Posterior vena cava (tissue), 2 donors: Measurements from ENCODE around the gene WDFY4. TPM values are rescaled to one million over a fixed set of nuclear protein-coding genes. Genes with fewer than 3 reads are reported as not detected.

Experiments used
- DNase-seq: peaks from one replicate; pipeline ENCODE4 v3.0.0-alpha.2; 2020; ENCODE audit warnings: low spot score
- intact Hi-C, 2 donors: fragments of 100-400 bp; cut with DNase I; formaldehyde crosslinking; loops; one replicate each; pipeline versions ENCODE4 v1.14.1 to v1.14.2; 2022 to 2023
- total RNA-seq, 2 donors: library from RNA; stranded (reverse); fragmentation: NEBNext Ultra II Directional; extraction: Animal tissue kit (Norgen Biotek cat#: 25700); gene quantifications; one replicate each; pipeline ENCODE4 v1.2.1, GENCODE V29; 2021
- donor health status: DM: yes; HTN: yes; CAD: no.
- donor health status: DM: yes; HTN: yes; CAD: no.

Gene WDFY4
- total RNA-seq, 2 donors from 2014 or later: 6.8 to 13.2 TPM

- no peak for DNase-seq
Measured at GRCh38 chr10:48700493-48700892, 15.8 kb downstream of the WDFY4 start.

DNA sequence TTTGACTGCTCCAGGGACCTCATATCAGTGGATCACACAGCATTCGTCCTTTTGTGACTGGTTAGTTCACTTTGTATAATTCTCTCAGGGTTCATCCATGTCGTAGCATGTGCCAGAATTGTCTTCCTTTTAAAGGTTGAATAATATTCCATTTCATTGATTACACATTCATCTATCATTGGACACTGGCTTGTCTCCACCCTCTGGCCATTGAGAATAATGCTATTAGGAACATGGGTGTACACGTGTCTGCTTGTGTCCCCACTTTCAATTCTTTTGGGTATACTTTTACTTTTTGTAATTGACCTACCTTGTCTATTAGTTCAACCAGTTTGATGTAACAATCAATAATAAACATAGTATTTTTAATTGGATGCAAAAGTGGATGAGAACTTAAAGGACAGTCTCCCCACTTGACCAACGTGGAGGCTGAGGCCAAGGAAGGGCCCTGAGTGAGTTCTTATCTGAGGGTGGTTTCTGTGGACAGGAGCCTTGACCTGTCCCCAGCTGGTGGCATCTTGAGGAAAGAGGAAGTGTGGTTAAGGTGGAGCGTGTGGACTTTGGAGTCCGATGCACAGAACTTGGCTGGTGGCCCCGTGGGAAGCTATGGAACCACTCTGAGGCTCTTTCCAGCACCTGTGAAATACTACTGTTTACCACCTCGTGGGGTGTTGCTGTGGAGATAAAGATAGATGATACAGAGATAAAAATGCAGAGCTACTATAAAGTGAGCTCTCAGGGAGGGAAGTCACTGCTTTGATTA, 16.6 kb downstream of the WDFY4 start:
- intact Hi-C loops: no loop called here
- DNase-seq: no peak

More at GRCh38 chr10:48700493-48700892, 15.8 kb downstream of the WDFY4 start:
- intact Hi-C loops: no loop called here

- DNase-seq: no peak
- intact Hi-C loops: no loop called here
Measured at GRCh38 chr10:48701941-48702340, 17.3 kb downstream of the WDFY4 start.

GRCh38 chr10:48703531-48704122, 19.0 kb downstream of the WDFY4 start:
- intact Hi-C loops: no loop called here
- no peak for DNase-seq

- no peak for DNase-seq
- intact Hi-C loops: no loop called here
Measured at GRCh38 chr10:48704156-48704555, 19.5 kb downstream of the WDFY4 start.

- DNase-seq: no peak
- intact Hi-C loops: no loop called here
Measured at GRCh38 chr10:48705401-48705938, 20.8 kb downstream of the WDFY4 start.

GRCh38 chr10:48707472-48707871, 22.8 kb downstream of the WDFY4 start:
- DNase-seq: no peak
- intact Hi-C loops: no loop called here

- intact Hi-C loops: no loop called here
- DNase-seq: no peak
Measured at GRCh38 chr10:48708144-48708543, 23.5 kb downstream of the WDFY4 start.

- intact Hi-C loops: no loop called here
- no peak for DNase-seq
Measured at GRCh38 chr10:48710647-48711275, 26.1 kb downstream of the WDFY4 start.

GRCh38 chr10:48711830-48712229, 27.2 kb downstream of the WDFY4 start:
- intact Hi-C loops: no loop called here
- DNase-seq: no peak

- no peak for DNase-seq
- intact Hi-C loops: no loop called here
Measured at GRCh38 chr10:48714088-48714487, 29.4 kb downstream of the WDFY4 start.

DNA sequence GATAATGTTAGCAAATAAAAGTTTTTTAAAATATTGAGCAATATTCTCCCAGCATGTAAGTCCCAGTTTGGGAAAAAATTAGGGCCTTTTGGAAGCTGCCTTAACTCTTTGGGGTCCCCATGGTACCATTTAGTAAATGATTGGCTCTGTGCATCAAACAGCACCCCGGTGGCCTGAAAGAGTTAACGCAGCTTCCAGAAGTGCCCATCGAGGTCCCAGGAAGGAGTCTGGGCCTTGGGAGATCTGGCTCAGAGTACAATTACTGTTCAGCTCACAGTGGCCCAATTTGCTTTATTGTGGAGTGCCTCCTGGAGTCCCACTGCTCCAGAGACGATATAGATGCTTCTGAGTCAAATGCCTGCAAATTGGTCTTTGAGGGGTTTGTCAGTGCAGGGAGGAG, 31.7 kb downstream of the WDFY4 start:
- DNase-seq: no peak
- intact Hi-C loops: no loop called here

DNA sequence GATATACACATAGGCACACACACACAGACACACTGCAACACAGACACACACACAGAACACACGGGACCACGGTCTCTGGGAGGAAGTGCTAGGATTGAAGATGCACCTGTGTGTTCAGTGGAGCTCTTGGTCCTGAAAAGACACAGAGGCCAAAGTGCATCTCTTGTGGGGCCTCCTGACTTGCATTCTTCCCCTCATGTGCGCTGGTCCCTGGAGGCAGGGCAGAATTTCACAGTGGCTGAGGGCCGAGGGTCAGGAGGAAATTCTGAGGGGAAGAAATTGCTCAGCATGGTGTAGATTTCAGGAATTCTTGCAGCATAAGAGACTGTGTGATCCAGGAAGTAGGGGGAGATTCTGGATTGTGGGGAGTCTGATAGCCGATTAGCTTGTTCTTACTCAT, 35.9 kb downstream of the WDFY4 start:
- intact Hi-C loops: no loop called here
- no peak for DNase-seq

GRCh38 chr10:48722153-48723145, 37.8 kb downstream of the WDFY4 start:
- no peak for DNase-seq
- intact Hi-C loops: no loop called here

DNA sequence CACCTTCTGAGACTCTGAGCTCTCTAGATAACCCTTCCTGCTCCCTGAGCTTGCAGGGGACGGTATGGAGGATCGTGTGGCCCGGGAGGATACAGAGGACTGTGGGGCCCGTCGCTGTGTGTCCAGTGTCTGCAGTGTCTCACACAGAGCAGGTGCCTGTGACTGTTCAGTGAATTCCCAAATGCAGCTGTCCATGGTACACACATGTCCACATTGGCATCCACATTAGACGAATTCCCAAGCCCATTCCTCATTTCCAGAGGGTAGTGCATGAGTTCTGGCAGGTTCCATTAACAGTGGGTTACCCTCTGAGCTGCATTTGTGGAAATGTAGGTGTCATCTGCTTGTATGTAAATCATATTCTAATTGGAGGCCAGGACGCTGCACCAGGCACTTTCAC, 39.5 kb downstream of the WDFY4 start:
- intact Hi-C loops: no loop called here

GRCh38 chr10:48725708-48726107, 41.0 kb downstream of the WDFY4 start:
- intact Hi-C loops: loop anchor here in 1 of 2 donors (2.0 kb wide), 1 partner anchor 29 kb away; no protein-coding TSS in a partner anchor
- DNase-seq: no peak

More for the DNA sequence above, 39.5 kb downstream of the WDFY4 start:
- no peak for DNase-seq

GRCh38 chr10:48727866-48728265, 43.2 kb downstream of the WDFY4 start:
- intact Hi-C loops: loop anchor here in 1 of 2 donors (2.0 kb wide), 1 partner anchor 27 kb away; no protein-coding TSS in a partner anchor
- DNase-seq: no peak

DNA sequence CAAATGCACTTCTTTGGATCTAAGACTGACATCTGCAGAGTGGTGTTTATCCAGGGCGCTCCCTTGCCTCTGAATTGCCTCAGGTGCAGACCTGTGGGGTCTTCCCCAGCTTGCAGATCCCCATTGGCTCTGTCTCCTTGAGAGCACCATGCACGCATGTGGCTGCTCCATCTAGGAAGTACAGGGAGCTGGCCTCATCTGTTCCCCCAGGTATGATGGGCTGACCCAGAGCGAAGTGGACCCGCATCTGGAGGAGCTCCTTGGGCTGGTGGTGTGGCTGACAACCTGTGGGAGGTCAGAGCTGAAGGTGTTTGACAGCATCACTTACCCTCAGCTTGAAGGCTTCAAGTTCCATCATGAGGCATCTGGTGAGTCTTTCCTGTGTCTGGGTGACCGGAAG, 44.5 kb downstream of the WDFY4 start:
- intact Hi-C loops: no loop called here
- DNase-seq: no peak

- intact Hi-C loops: no loop called here
- no peak for DNase-seq
Measured at GRCh38 chr10:48729941-48730457, 45.3 kb downstream of the WDFY4 start.
